IMR-90 (cell line): ENCODE data around the gene SDHB. TPM values are rescaled to one million over a fixed set of nuclear protein-coding genes. Genes with fewer than 3 reads are reported as not detected.

Experiments
- ATAC-seq: fragments of 200-7000 bp; cut with Tn5 transposase; 2 replicates; pipeline ENCODE4 v1.9.1; 2020; ENCODE audit warnings: low read depth, mild to moderate bottlenecking, moderate library complexity
- BruUV-seq: library from RNA; stranded (reverse); fragments of 400-500 nt; replicated peaks from 2 replicates; lab custom pipeline; 2021; lab: Mats Ljungman, UMichigan
- CTCF ChIA-PET: fragments of 300-600 bp; formaldehyde crosslinking; extraction: SDS; loops from one replicate; lab custom pipeline; 2021; ENCODE audit warnings: antibody characterized with exemption; lab: Yijun Ruan, JAX
- POLR2A ChIA-PET: fragments of 300-600 bp; sonication (Branson Sonifier 250); formaldehyde crosslinking; loops from one replicate; lab custom pipeline; 2022; ENCODE audit warnings: antibody characterized with exemption; ENCODE audit not compliant: unreplicated experiment; lab: Charles Lee
- DNase-seq: peaks from one replicate; pipeline ENCODE4 v3.0.0; 2013
- H2AFZ ChIP-seq: replicated peaks from 2 replicates; pipeline ENCODE3; 2013; ENCODE audit warnings: low read length, mild to moderate bottlenecking; ENCODE audit not compliant: poor library complexity
- H2AK5ac ChIP-seq: 2 replicates; pipeline ENCODE4 v1.6.1; 2013; ENCODE audit warnings: low read depth, low read length, inconsistent platforms
- H2AK9ac ChIP-seq: replicated peaks from 2 replicates; pipeline ENCODE3; 2013; ENCODE audit warnings: mild to moderate bottlenecking, low read depth, low read length, moderate library complexity; ENCODE audit not compliant: poor library complexity
- H2BK120ac ChIP-seq: 2 replicates; pipeline ENCODE4 v1.6.1; 2013; ENCODE audit warnings: low read depth, low read length, inconsistent platforms
- H2BK15ac ChIP-seq: 3 replicates; pipeline ENCODE4 v1.6.1; 2013; ENCODE audit warnings: low read depth, low read length, inconsistent platforms
- H2BK20ac ChIP-seq: 2 replicates; pipeline ENCODE4 v1.6.1; 2013; ENCODE audit warnings: low read depth, mild to moderate bottlenecking, inconsistent platforms, low read length, moderate library complexity
- H2BK5ac ChIP-seq: 2 replicates; pipeline ENCODE4 v1.6.1; 2013; ENCODE audit warnings: mild to moderate bottlenecking, low read depth, low read length, inconsistent platforms; ENCODE audit not compliant: poor library complexity, severe bottlenecking
- H3K14ac ChIP-seq: replicated peaks from 2 replicates; pipeline ENCODE4 v1.6.1; 2013; ENCODE audit warnings: low read depth, low read length, inconsistent platforms
- H3K18ac ChIP-seq: 2 replicates; pipeline ENCODE4 v1.6.1; 2013; ENCODE audit warnings: low read depth, low read length, control low read depth
- H3K23ac ChIP-seq: 2 replicates; pipeline ENCODE4 v1.6.1; 2013; ENCODE audit warnings: low read depth, low read length, inconsistent platforms
- H3K27ac ChIP-seq: 2 replicates; pipeline ENCODE4 v1.5.1; 2013; ENCODE audit warnings: mild to moderate bottlenecking, control low read depth, low read length; ENCODE audit not compliant: insufficient read depth
- H3K27me3 ChIP-seq: 2 replicates; pipeline ENCODE4 v1.6.1; 2013; ENCODE audit warnings: low read length; ENCODE audit not compliant: control insufficient read depth, insufficient read depth
- H3K36me3 ChIP-seq: 2 replicates; pipeline ENCODE4 v1.6.1; 2013; ENCODE audit warnings: low read length, mixed read lengths; ENCODE audit not compliant: control insufficient read depth, insufficient read depth
- H3K4ac ChIP-seq: 2 replicates; pipeline ENCODE4 v1.6.1; 2013; ENCODE audit warnings: low read depth, low read length, inconsistent platforms
- H3K4me1 ChIP-seq: 2 replicates; pipeline ENCODE4 v1.6.1; 2013; ENCODE audit warnings: low read length, mixed read lengths; ENCODE audit not compliant: control insufficient read depth, insufficient read depth
- H3K4me2 ChIP-seq: 2 replicates; pipeline ENCODE4 v1.6.1; 2013; ENCODE audit warnings: low read depth, mild to moderate bottlenecking, control low read depth, low read length, moderate library complexity
- H3K4me3 ChIP-seq: 2 replicates; pipeline ENCODE4 v1.5.1; 2013; ENCODE audit warnings: low read depth, mild to moderate bottlenecking, control low read depth, low read length, moderate library complexity; ENCODE audit not compliant: insufficient read depth
- H3K56ac ChIP-seq: 2 replicates; pipeline ENCODE4 v1.6.1; 2013; ENCODE audit warnings: low read length, inconsistent platforms; ENCODE audit not compliant: insufficient read depth; ENCODE audit errors: extremely low read depth
- H3K79me1 ChIP-seq, 2 experiments: 2 replicates each; pipeline ENCODE4 v1.6.1; 2013; ENCODE audit warnings: low read length in 2 of 2, inconsistent platforms in 1 of 2, low read depth in 1 of 2
- H3K9ac ChIP-seq: 2 replicates; pipeline ENCODE4 v1.6.1; 2013; ENCODE audit warnings: low read depth, low read length, control low read depth
- H3K9me1 ChIP-seq: 2 replicates; pipeline ENCODE4 v1.6.1; 2013; ENCODE audit warnings: low read length, inconsistent platforms; ENCODE audit not compliant: insufficient read depth
- H3K9me3 ChIP-seq: 2 replicates; pipeline ENCODE4 v1.6.1; 2013; ENCODE audit warnings: low read length; ENCODE audit not compliant: control insufficient read depth, insufficient read depth
- H4K20me1 ChIP-seq: 2 replicates; pipeline ENCODE4 v1.6.1; 2013; ENCODE audit warnings: low read length, inconsistent platforms; ENCODE audit not compliant: insufficient read depth
- H4K5ac ChIP-seq: 2 replicates; pipeline ENCODE4 v1.6.1; 2013; ENCODE audit warnings: mild to moderate bottlenecking, low read depth, low read length, control low read depth
- H4K8ac ChIP-seq, 2 experiments: 2 replicates each; pipeline ENCODE4 v1.6.1; 2013; ENCODE audit warnings: low read depth in 2 of 2, low read length in 2 of 2, control low read depth in 1 of 2, inconsistent platforms in 1 of 2
- H4K91ac ChIP-seq: 2 replicates; pipeline ENCODE4 v1.6.1; 2013; ENCODE audit warnings: low read depth, low read length, inconsistent platforms; ENCODE audit not compliant: insufficient read depth
- BHLHE40 ChIP-seq: fragments of 150-350 bp; IDR thresholded peaks from 2 replicates; pipeline ENCODE4 v1.6.1; 2016; ENCODE audit warnings: mild to moderate bottlenecking, low read depth, low read length
- CEBPB ChIP-seq: IDR thresholded peaks from 2 replicates; pipeline ENCODE4 v1.6.1; 2012; ENCODE audit warnings: low read depth, low read length, improper control_type of control experiment
- CHD1 ChIP-seq: IDR thresholded peaks from 2 replicates; pipeline ENCODE4 v1.6.1; 2012; ENCODE audit warnings: low read depth, low read length, improper control_type of control experiment
- CTCF ChIP-seq: conservative IDR thresholded peaks from 2 replicates; pipeline ENCODE4 v1.5.1; 2012; ENCODE audit warnings: mild to moderate bottlenecking, low read depth, low read length, improper control_type of control experiment
- ELK1 ChIP-seq: fragments of 150-350 bp; IDR thresholded peaks from 2 replicates; pipeline ENCODE4 v1.6.1; 2016; ENCODE audit warnings: low read depth, mild to moderate bottlenecking, low read length, moderate library complexity, borderline replicate concordance
- FOS ChIP-seq: fragments of 150-350 bp; IDR thresholded peaks from 2 replicates; pipeline ENCODE4 v1.6.1; 2016; ENCODE audit warnings: low read depth, low read length
- MAFK ChIP-seq: IDR thresholded peaks from 2 replicates; pipeline ENCODE4 v1.6.1; 2012; ENCODE audit warnings: low read depth, low read length, improper control_type of control experiment
- MAZ ChIP-seq: IDR thresholded peaks from 2 replicates; pipeline ENCODE4 v1.6.1; 2012; ENCODE audit warnings: low read depth, mild to moderate bottlenecking, low read length, improper control_type of control experiment, moderate library complexity, borderline replicate concordance
- MXI1 ChIP-seq: IDR thresholded peaks from 2 replicates; pipeline ENCODE4 v1.6.1; 2012; ENCODE audit warnings: low read depth, mild to moderate bottlenecking, low read length, moderate library complexity, borderline replicate concordance
- NFE2L2 ChIP-seq: fragments of 150-350 bp; IDR thresholded peaks from 2 replicates; pipeline ENCODE4 v1.6.1; 2016; ENCODE audit warnings: low read depth, mild to moderate bottlenecking, low read length
- POLR2A ChIP-seq: IDR thresholded peaks from 2 replicates; pipeline ENCODE4 v1.6.1; 2012; ENCODE audit warnings: mild to moderate bottlenecking, low read depth, low read length
- RCOR1 ChIP-seq: IDR thresholded peaks from 2 replicates; pipeline ENCODE4 v1.6.1; 2012; ENCODE audit warnings: mild to moderate bottlenecking, low read length, improper control_type of control experiment; ENCODE audit not compliant: insufficient replicate concordance
- RFX5 ChIP-seq: IDR thresholded peaks from 2 replicates; pipeline ENCODE4 v1.8.0; 2012; ENCODE audit warnings: low read depth, mild to moderate bottlenecking, low read length, moderate library complexity
- SMC3 ChIP-seq: fragments of 150-350 bp; IDR thresholded peaks from 2 replicates; pipeline ENCODE4 v1.6.1; 2016; ENCODE audit warnings: low read depth, mild to moderate bottlenecking, antibody characterized with exemption, low read length, moderate library complexity
- USF2 ChIP-seq: fragments of 150-350 bp; IDR thresholded peaks from 2 replicates; pipeline ENCODE4 v1.6.1; 2017; ENCODE audit warnings: mild to moderate bottlenecking, antibody characterized with exemption, low read length, low read depth
- WGBS, 2 experiments: methylation state at CpG; one replicate each; pipeline versions ENCODE4 v1.1.5 to v1.1.7; 2013; ENCODE audit warnings: missing lambda C conversion rate in 2 of 2; ENCODE audit not compliant: insufficient read length in 1 of 2; ENCODE audit errors: extremely low coverage in 2 of 2; 5-methylcytosine and 5-hydroxymethylcytosine counted together
- dilution Hi-C: fragments of 300-500 bp; cut with HindIII; formaldehyde crosslinking; loops from one replicate; pipeline ENCODE4 v1.14.3; 2018; ENCODE audit warnings: low sequenced_read_pairs; ENCODE audit not compliant: unreplicated experiment
- in situ Hi-C: fragments of 300-500 bp; cut with MboI; formaldehyde crosslinking; loops from 3 replicates; pipeline ENCODE4 v1.14.3; 2019; ENCODE audit warnings: low sequenced_read_pairs, inconsistent platforms, mixed read lengths
- intact Hi-C: fragments of 100-400 bp; cut with micrococcal nuclease; formaldehyde crosslinking; loops from 2 replicates; pipeline ENCODE4 v1.10.0; 2022
- polyA plus RNA-seq, 3 experiments: library from polyadenylated mRNA; depleted of rRNA; stranded (reverse); fragments of >200 nt; gene quantifications; 2 replicates each; pipeline ENCODE4 v1.2.3, GENCODE V29; 2012; ENCODE audit warnings: low replicate concordance in 1 of 3
- total RNA-seq: library from RNA; depleted of rRNA; stranded (reverse); fragments of >200 nt; gene quantifications from 2 replicates; pipeline ENCODE4 v1.2.3, GENCODE V29; 2012

Gene SDHB
- total and polyA plus RNA-seq, 2 of the 4 experiments (the other 2 are of a cell fraction): 122 to 206 TPM

GRCh38 chr1:16991571-16991970 is 62.3 kb downstream of the SDHB start:
- Histone ChIP-seq H2BK20ac (no peak overlapping the region), H4K20me1 (no peaks in the 10 kb centered on the region), H3K56ac (no peak overlapping the region), H3K4me2 (no peak overlapping the region), H2AK9ac (no peak overlapping the region), H3K4me1 (no peaks in the 10 kb centered on the region), H4K91ac (no peak overlapping the region), H3K36me3 (peaks cover 13% of the 10 kb centered on the region), H2BK120ac (no peak overlapping the region), H2AK5ac (no peak overlapping the region), H3K9me1 (no peaks in the 10 kb centered on the region), H4K5ac (no peak overlapping the region), H2BK5ac (no peak overlapping the region), H2AFZ (no peak overlapping the region), H3K4me3 (no peak overlapping the region), H3K27me3 (no peaks in the 10 kb centered on the region), H3K23ac (no peak overlapping the region), H3K9ac (no peak overlapping the region), H2BK15ac (no peak overlapping the region), H3K14ac (no peak overlapping the region), H3K9me3 (no peaks in the 10 kb centered on the region), H3K4ac (no peak overlapping the region), H4K8ac (no peak overlapping the region), H3K79me1 (no peaks in the 10 kb centered on the region), H3K18ac (no peak overlapping the region), H3K27ac (no peak overlapping the region)
- in situ Hi-C loops (no loop called here), dilution Hi-C loops (no loop called here), intact Hi-C loops (no loop called here)
- BruUV-seq: no TSS peak
- ChIA-PET CTCF (no interaction called here), POLR2A (no interaction called here)
- no peak for ATAC-seq
- DNase-seq: no peak
- 97% methylated on average over 11 of the region's 12 CpGs; no CpG with 5 or more reads in 1 of the 2 experiments for WGBS, 2 experiments
- TF ChIP-seq CEBPB (no peak), POLR2A (no peak), MXI1 (no peak), BHLHE40 (no peak), ELK1 (no peak), CHD1 (no peak), USF2 (no peak), RFX5 (no peak), NFE2L2 (no peak), FOS (no peak), MAFK (no peak), RCOR1 (no peak), SMC3 (no peak), CTCF (no peak), MAZ (no peak)
